NOMO-1 (cell line): ENCODE measurements around the gene LYSMD1.

ENCODE experiments used
- DNase-seq, 2 experiments: peaks; one replicate each; lab custom pipeline; 2025; ENCODE audit not compliant: unreplicated experiment in 2 of 2; lab: John Stamatoyannopoulos, UW

LYSMD1 gene

GRCh38 chr1:151143057-151143435, 22.7 kb downstream of the LYSMD1 start:
- no peak for DNase-seq

DNA sequence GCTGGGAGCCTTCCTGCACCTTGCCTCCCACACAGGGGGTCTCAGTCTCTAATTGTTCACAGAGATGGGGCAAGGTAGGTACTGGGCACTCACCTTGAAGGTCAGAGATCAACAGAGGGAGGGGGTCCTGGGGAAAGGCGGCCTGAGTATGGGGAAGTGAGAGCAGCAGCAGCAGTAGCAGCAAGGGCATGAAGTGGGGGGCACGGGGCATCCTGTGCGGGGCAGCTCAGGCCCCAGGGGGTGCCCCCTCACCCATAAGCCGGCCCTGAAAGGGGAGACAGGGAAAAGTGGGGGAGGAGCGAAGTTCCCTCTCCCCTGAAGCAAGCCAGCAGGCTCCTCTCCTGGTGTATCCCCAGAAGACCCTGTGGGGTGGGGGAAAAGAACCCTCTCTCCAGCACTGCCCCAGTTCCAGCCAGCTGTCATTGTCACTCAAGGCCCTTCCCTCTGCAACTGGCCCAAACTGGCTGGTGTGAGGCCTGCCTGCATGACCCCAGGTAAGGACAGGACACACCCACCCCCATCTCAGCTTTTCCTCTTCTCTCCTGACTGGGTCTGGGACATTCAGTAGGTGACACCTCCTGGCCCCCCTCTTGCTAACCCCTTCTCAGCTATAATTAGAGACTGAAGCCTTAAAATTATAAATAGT, 23.2 kb downstream of the LYSMD1 start:
- DNase-seq, result no peak

GRCh38 chr1:151137789-151138188, 27.9 kb downstream of the LYSMD1 start:
- no peak for DNase-seq

- DNase-seq, result no peak
These were observed 30.0 kb downstream of the LYSMD1 start for GRCh38 chr1:151135433-151136385.

DNA sequence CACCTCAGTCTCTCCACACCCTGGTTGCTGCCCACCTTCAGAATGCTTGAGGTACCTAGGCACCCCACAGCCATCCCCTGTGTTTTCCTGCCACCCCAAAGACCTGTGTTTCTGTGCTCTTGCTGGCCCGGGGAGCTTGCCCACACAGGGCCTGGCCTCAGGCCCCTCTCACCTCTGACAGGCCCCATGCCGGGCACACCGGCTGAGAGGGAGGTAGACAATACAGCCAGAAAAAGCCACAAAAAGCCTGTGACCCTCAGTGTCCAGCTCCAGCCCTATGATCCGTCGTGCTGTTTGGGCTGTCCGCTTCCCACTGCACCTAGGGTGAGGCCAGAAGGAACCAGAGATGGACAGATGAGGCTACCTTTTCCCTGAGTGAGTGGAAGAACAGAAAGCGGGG, 30.7 kb downstream of the LYSMD1 start:
- no peak for DNase-seq

- no peak for DNase-seq
These were observed 31.3 kb downstream of the LYSMD1 start for GRCh38 chr1:151134396-151134795.

- DNase-seq, result no peak
These were observed 32.5 kb downstream of the LYSMD1 start for GRCh38 chr1:151133018-151133806.

DNA sequence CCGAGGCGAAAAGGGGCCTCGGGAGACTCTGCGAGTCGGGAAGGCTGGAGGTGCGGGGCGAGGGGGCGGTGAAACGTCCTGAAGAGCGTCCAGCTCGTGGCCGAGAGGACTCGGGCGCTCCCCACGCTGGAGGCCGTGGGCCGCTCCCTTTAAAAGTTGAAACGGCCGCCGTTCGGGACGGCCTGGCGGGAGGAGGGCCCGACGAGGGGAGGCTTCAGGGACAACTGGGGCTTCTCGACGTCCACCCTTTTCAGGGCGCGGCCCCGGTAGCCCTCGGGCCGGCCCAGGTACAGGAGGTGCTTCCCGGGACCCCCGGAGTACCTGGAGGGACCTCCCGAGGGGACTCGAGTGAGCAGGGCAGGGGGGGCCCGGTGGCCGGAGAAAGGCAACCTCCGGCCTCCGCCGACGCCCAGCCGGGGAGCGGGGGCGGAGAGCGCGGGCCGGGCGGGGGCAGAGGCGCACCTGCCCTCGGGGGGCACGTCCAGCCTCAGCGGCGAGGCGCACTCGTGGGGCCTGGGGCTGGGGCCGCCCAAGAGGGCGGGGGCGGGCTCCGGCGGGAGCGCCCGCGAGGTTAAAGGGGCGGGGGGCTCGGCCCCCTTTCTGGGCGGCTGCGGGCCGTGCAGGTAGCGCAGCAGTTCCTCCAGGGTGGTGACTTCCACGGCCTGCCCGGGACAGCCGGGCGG, 33.2 kb downstream of the LYSMD1 start:
- no peak for DNase-seq

DNA sequence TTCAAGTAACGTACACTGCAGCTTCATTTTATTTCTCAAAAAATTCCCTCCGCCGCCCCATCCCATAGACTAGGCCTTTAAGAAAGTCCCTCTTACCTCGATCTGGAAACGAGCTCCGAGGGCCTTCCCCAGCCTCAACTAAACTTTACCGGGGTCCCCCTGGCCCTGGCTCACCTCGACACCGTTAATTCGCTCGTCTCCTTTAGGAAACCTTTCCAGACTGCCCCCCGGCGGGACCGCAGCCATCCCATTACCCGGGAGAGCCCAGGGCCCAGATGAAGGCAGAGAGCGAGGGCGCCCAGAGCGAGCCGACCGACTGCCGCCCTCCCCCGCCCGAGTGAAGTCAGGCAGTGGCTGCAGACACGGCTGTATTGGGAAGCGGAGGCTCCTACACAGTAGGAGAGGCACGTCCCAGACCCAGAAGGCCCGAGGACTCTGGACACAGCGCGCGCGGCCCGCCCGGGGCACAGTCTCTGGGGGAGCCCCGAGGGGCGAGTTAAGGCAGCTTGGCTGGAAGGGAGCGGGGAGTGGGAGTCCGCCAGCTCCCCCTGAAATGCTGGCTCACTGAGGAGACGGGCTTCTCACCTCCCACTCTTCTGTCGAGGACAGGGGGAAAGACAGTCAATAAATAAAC, 33.9 kb downstream of the LYSMD1 start:
- no peak for DNase-seq

DNA sequence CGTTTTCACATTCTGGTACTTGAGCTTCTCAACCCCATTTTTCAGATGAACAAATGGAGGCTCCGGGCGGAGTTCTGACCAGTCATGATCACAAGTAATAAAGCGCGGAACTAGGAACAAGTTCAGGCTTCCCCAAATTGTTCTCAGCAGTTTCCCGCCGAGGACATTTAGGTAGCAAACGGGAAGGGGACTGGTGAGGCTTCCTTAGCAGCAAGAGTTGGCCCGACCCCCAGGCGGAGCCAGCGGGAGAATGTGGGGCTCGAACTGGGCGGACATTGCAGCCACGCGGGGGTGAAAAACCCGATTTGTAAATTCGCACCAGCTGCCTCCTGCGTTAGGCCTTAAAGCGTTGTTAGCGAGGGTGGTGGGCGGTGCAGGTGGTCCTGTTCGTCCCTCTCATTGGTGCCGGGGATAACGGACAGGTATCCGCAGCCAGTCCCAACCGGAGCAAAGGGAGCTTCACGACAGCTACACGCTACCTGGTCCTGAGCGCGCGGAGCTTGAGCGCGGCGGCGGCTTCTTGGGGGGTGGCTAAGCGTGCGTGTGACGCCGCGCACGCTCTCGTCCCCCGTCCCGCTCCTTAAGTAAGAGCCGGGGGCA, 34.6 kb downstream of the LYSMD1 start:
- peak in 1 of 2 experiments; percentile 14 for DNase-seq

- no peak for DNase-seq
These were observed 36.9 kb downstream of the LYSMD1 start for GRCh38 chr1:151128800-151129199.

DNA sequence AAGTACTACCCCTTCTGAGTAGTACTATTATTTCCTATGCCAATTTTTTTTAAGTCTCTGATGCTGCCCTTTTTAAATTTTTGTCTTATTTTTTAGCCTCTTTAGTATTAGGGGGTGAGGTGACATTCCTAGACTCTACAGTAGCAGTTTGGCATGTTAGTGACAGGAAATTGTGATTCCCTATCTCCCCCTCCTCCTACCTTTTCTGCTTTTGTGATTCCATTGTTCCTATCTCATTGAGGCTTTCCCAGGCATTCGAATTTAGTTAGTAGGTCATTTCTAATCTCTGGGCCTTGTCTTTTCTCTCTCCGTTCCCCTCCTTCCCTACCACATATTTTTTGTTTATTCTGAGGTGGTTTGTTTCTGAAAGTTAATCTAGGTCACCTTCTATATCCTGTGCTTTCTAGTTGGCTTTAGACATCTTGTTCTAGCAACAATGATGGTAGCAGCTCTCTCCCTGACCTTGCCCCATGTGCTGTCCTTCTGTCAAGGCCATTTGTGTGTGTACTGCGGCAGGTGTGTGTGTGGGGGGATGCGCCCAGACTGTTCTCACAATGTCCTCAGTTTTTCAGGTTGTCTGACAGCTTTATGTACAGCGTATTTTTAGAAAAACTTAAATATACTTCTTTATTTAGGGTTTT, 40.8 kb downstream of the LYSMD1 start:
- no peak for DNase-seq

DNA sequence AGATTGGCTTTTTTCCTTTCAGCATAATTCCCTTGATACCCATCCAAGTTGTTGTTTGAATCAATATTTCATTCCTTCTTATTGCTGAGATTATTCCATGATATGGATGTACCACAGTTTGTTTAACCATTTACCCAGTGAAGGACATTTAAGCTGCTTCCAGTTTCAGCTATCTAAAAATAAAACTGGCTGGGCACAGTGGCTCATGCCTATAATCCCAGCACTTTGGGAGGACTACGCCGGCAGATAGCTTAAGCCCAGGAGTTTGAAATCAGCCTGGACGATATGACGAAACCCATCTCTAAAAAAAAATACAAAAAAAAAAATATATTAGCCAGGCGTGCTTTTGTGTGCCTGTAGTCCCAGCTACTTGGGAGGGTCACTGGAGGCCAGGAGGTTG, 51.8 kb downstream of the LYSMD1 start:
- DNase-seq, result no peak
